ENCODE results near the gene EYA3.
A peak's percentile ranks its signal among the peaks of the same experiment; 100 is the strongest.

The EYA3 gene

GRCh38 chr1:28110555-28110954 lies 22.1 kb upstream of the EYA3 start:
- Histone ChIP-seq H3K4me1 (ENCODE audit: control insufficient read depth, insufficient read depth, low read length) (peaks cover 17% of the 10 kb centered on the region), H3K36me3 (ENCODE audit: insufficient read depth, low read length) (no peaks in the 10 kb centered on the region), H3K4me2 (ENCODE audit: low read length) (no peak overlapping the region), H3K4me3 (ENCODE audit: low read length) (no peak overlapping the region), H3K27me3 (ENCODE audit: control insufficient read depth, insufficient read depth, low read length) (no peaks in the 10 kb centered on the region), H3K9ac (ENCODE audit: low read depth, low read length) (no peak overlapping the region), H3K9me3 (replicated peaks; ENCODE audit: low read length) (no peaks in the 10 kb centered on the region)

- Histone ChIP-seq H3K36me3 (ENCODE audit: insufficient read depth, low read length) (no peaks in the 10 kb centered on the region), H3K27me3 (ENCODE audit: control insufficient read depth, insufficient read depth, low read length) (no peaks in the 10 kb centered on the region), H3K9ac (ENCODE audit: low read depth, low read length) (no peak overlapping the region), H3K4me1 (ENCODE audit: control insufficient read depth, insufficient read depth, low read length) (peaks cover 20% of the 10 kb centered on the region), H3K4me2 (ENCODE audit: low read length) (no peak overlapping the region), H3K9me3 (replicated peaks; ENCODE audit: low read length) (no peaks in the 10 kb centered on the region), H3K4me3 (ENCODE audit: low read length) (no peak overlapping the region)
Measured at GRCh38 chr1:28109639-28110038, 21.2 kb upstream of the EYA3 start.

GRCh38 chr1:28108001-28108400 lies 19.6 kb upstream of the EYA3 start:
- Histone ChIP-seq H3K4me3 (ENCODE audit: low read length) (no peak overlapping the region), H3K36me3 (ENCODE audit: insufficient read depth, low read length) (no peaks in the 10 kb centered on the region), H3K4me2 (ENCODE audit: low read length) (no peak overlapping the region), H3K9me3 (replicated peaks; ENCODE audit: low read length) (no peaks in the 10 kb centered on the region), H3K4me1 (ENCODE audit: control insufficient read depth, insufficient read depth, low read length) (peaks cover 18% of the 10 kb centered on the region), H3K27me3 (ENCODE audit: control insufficient read depth, insufficient read depth, low read length) (no peaks in the 10 kb centered on the region), H3K9ac (ENCODE audit: low read depth, low read length) (no peak overlapping the region)

GRCh38 chr1:28104866-28105467 lies 16.6 kb upstream of the EYA3 start:
- no peaks in the 10 kb centered on the region for H3K27me3 ChIP-seq (ENCODE audit: control insufficient read depth, insufficient read depth, low read length)
- no peaks in the 10 kb centered on the region for H3K9me3 ChIP-seq (replicated peaks; ENCODE audit: low read length)
- peaks cover 4% of the 10 kb centered on the region for H3K4me1 ChIP-seq (ENCODE audit: control insufficient read depth, insufficient read depth, low read length)
- H3K36me3 ChIP-seq (ENCODE audit: insufficient read depth, low read length), result no peaks in the 10 kb centered on the region
- H3K9ac ChIP-seq (ENCODE audit: low read depth, low read length), result peak overlapping the region; percentile 28
- H3K4me2 ChIP-seq (ENCODE audit: low read length), result peak overlapping the region; percentile 64
- H3K4me3 ChIP-seq (ENCODE audit: low read length), result peak overlapping the region; percentile 44

- H3K4me3 ChIP-seq (ENCODE audit: low read length), result no peak overlapping the region
- no peak overlapping the region for H3K9ac ChIP-seq (ENCODE audit: low read depth, low read length)
- H3K27me3 ChIP-seq (ENCODE audit: control insufficient read depth, insufficient read depth, low read length), result no peaks in the 10 kb centered on the region
- peaks cover 9% of the 10 kb centered on the region for H3K4me1 ChIP-seq (ENCODE audit: control insufficient read depth, insufficient read depth, low read length)
- no peak overlapping the region for H3K4me2 ChIP-seq (ENCODE audit: low read length)
- no peaks in the 10 kb centered on the region for H3K9me3 ChIP-seq (replicated peaks; ENCODE audit: low read length)
- no peaks in the 10 kb centered on the region for H3K36me3 ChIP-seq (ENCODE audit: insufficient read depth, low read length)
Measured at GRCh38 chr1:28102189-28102588, 13.8 kb upstream of the EYA3 start.

GRCh38 chr1:28099050-28099769 lies 10.8 kb upstream of the EYA3 start:
- Histone ChIP-seq H3K36me3 (ENCODE audit: insufficient read depth, low read length) (no peaks in the 10 kb centered on the region), H3K9ac (ENCODE audit: low read depth, low read length) (no peak overlapping the region), H3K4me2 (ENCODE audit: low read length) (no peak overlapping the region), H3K4me3 (ENCODE audit: low read length) (no peak overlapping the region), H3K27me3 (ENCODE audit: control insufficient read depth, insufficient read depth, low read length) (peaks cover 9% of the 10 kb centered on the region), H3K4me1 (ENCODE audit: control insufficient read depth, insufficient read depth, low read length) (peaks cover 5% of the 10 kb centered on the region), H3K9me3 (replicated peaks; ENCODE audit: low read length) (no peaks in the 10 kb centered on the region)

- H3K27me3 ChIP-seq (ENCODE audit: control insufficient read depth, insufficient read depth, low read length), result peaks cover 15% of the 10 kb centered on the region
- no peak overlapping the region for H3K4me2 ChIP-seq (ENCODE audit: low read length)
- H3K36me3 ChIP-seq (ENCODE audit: insufficient read depth, low read length), result no peaks in the 10 kb centered on the region
- H3K4me1 ChIP-seq (ENCODE audit: control insufficient read depth, insufficient read depth, low read length), result peaks cover 5% of the 10 kb centered on the region
- H3K9me3 ChIP-seq (replicated peaks; ENCODE audit: low read length), result no peaks in the 10 kb centered on the region
- no peak overlapping the region for H3K4me3 ChIP-seq (ENCODE audit: low read length)
- no peak overlapping the region for H3K9ac ChIP-seq (ENCODE audit: low read depth, low read length)
Measured at GRCh38 chr1:28097100-28097472, 8.7 kb upstream of the EYA3 start.

- Histone ChIP-seq H3K36me3 (ENCODE audit: insufficient read depth, low read length) (no peaks in the 10 kb centered on the region), H3K4me2 (ENCODE audit: low read length) (no peak overlapping the region), H3K9ac (ENCODE audit: low read depth, low read length) (no peak overlapping the region), H3K9me3 (replicated peaks; ENCODE audit: low read length) (no peaks in the 10 kb centered on the region), H3K4me1 (ENCODE audit: control insufficient read depth, insufficient read depth, low read length) (peaks cover 5% of the 10 kb centered on the region), H3K4me3 (ENCODE audit: low read length) (no peak overlapping the region), H3K27me3 (ENCODE audit: control insufficient read depth, insufficient read depth, low read length) (peaks cover 15% of the 10 kb centered on the region)
Measured at GRCh38 chr1:28096210-28097099, 8.0 kb upstream of the EYA3 start.

- H3K4me3 ChIP-seq (ENCODE audit: low read length), result no peak overlapping the region
- H3K9me3 ChIP-seq (replicated peaks; ENCODE audit: low read length), result no peaks in the 10 kb centered on the region
- no peaks in the 10 kb centered on the region for H3K36me3 ChIP-seq (ENCODE audit: insufficient read depth, low read length)
- H3K4me2 ChIP-seq (ENCODE audit: low read length), result no peak overlapping the region
- H3K27me3 ChIP-seq (ENCODE audit: control insufficient read depth, insufficient read depth, low read length), result peaks cover 12% of the 10 kb centered on the region
- no peak overlapping the region for H3K9ac ChIP-seq (ENCODE audit: low read depth, low read length)
- H3K4me1 ChIP-seq (ENCODE audit: control insufficient read depth, insufficient read depth, low read length), result peaks cover 11% of the 10 kb centered on the region
Measured at GRCh38 chr1:28091043-28091781, 2.8 kb upstream of the EYA3 start.

- Histone ChIP-seq H3K4me1 (ENCODE audit: control insufficient read depth, insufficient read depth, low read length) (peaks cover 12% of the 10 kb centered on the region), H3K4me3 (ENCODE audit: low read length) (peak overlapping the region; percentile 77), H3K9ac (ENCODE audit: low read depth, low read length) (peak overlapping the region; percentile 84), H3K27me3 (ENCODE audit: control insufficient read depth, insufficient read depth, low read length) (no peaks in the 10 kb centered on the region), H3K4me2 (ENCODE audit: low read length) (peak overlapping the region; percentile 84), H3K9me3 (replicated peaks; ENCODE audit: low read length) (no peaks in the 10 kb centered on the region), H3K36me3 (ENCODE audit: insufficient read depth, low read length) (no peaks in the 10 kb centered on the region)
Measured at GRCh38 chr1:28087614-28088167, 719 bp downstream of the EYA3 start.

GRCh38 chr1:28086651-28087050 lies 1.8 kb downstream of the EYA3 start:
- Histone ChIP-seq H3K4me1 (ENCODE audit: control insufficient read depth, insufficient read depth, low read length) (peaks cover 12% of the 10 kb centered on the region), H3K4me3 (ENCODE audit: low read length) (peak overlapping the region; percentile 20), H3K9me3 (replicated peaks; ENCODE audit: low read length) (no peaks in the 10 kb centered on the region), H3K36me3 (ENCODE audit: insufficient read depth, low read length) (no peaks in the 10 kb centered on the region), H3K4me2 (ENCODE audit: low read length) (peak overlapping the region; percentile 84), H3K27me3 (ENCODE audit: control insufficient read depth, insufficient read depth, low read length) (no peaks in the 10 kb centered on the region), H3K9ac (ENCODE audit: low read depth, low read length) (peak overlapping the region; percentile 84)
